Endothelial cell of hepatic sinusoid (primary cell): ENCODE results near the gene AXDND1.

Experiments
- in situ Hi-C: cut with HindIII; loops from 2 replicates; pipeline ENCODE4 v1.10.0; 2017; ENCODE audit warnings: low sequenced_read_pairs

AXDND1 gene

DNA sequence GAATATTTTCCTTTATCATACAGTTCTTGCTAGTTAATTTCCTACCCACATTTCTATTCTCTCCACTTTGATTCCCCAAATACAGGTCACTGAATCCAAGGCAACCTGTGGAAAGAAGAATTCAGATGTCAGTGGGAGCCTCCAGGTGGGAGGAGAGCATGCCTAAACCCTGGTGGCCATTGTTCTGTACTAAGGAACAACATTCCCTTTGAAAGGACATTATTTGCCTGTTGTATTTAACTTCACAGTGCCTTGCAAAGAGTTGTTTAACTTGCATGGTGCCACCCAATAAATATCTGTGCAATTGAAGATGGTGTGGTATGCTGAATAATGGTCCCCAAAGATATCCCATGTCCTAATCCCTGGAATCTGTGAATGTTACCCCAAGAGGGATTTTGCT lies 188.7 kb downstream of the AXDND1 start:
- in situ Hi-C loops: no loop called here

DNA sequence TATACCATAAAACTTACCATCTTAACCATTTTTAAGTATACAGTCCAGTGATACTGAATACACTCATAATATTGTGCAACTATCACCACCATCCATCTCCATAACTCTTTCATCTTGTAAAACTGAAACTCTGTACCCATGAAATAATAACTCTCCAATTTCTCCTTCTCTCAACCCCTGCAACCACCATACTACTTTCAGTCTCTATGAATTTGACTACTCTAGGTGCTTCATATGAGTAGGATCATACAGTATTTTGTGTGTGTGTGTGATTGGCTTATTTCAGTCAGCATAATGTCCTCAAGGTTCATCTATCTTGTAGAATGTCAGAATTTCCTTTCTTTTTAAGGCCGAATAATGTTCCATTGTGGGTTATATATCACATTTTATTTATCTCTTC lies 192.3 kb downstream of the AXDND1 start:
- in situ Hi-C loops: no loop called here

DNA sequence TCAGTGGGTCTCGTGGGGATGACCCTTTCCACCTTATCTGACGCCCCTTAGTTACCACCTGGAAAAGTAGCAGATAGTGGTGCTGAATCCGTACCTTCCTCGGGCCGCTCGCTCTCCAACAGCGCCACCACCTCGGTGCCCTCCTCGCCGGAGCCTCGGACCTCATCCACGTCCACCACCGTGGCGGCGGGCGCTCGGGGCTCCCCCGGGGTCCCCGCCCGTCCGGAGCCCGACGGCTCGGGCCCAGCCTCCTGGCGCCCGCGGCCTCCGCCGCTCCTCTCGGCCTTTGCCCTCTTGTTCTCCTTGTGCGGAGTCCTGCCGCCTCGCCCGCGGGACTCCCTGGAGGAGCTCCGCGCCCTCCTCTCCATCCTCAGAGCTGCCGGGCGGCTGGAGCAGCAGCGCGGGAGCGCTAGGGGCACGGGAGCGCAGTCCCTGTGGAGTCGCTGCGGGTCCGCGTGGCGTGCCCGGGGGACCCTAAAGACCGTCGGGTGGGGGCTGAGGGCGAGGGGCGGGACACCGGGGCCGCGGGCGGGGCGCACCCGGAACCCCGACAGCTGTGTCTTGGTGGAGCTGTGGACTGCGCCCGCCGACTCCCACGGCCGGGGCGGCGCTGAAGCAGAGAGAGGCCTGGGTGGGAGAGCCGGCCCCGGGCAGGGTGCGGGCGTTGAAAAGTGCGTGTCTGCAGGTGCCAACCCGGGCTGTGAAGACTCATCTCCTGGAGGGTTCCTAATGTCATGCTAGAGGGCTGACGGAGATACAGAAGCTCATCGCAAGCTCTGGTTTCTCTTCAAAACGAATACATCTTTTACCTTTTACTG lies 209.9 kb downstream of the AXDND1 start, which contains the start of gene NPHS2:
TSS of gene NPHS2 (minus strand) at position 452 of the 818 bp plus-strand sequence. CDS start at position 368, 84 bp downstream.
- in situ Hi-C loops: no loop called here

DNA sequence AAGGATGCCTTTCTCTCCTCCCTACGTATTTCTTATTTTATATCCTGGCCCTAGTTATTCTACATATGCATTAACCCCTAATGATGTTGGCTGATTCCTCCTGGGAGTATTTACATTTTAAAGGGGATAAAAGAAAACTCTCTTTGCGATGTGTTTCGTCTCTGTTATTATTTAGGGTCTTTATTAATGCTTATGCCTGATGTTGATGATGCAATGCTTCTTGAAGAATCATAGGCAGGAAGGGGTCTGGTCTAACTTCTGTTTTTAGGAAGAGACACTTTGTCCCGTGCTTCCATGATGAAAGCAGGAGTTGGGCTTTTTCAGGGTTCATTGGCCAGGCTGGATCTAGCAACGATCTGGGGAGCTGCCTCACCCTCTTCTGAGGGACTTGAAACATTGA lies 210.7 kb downstream of the AXDND1 start:
- in situ Hi-C loops: no loop called here

DNA sequence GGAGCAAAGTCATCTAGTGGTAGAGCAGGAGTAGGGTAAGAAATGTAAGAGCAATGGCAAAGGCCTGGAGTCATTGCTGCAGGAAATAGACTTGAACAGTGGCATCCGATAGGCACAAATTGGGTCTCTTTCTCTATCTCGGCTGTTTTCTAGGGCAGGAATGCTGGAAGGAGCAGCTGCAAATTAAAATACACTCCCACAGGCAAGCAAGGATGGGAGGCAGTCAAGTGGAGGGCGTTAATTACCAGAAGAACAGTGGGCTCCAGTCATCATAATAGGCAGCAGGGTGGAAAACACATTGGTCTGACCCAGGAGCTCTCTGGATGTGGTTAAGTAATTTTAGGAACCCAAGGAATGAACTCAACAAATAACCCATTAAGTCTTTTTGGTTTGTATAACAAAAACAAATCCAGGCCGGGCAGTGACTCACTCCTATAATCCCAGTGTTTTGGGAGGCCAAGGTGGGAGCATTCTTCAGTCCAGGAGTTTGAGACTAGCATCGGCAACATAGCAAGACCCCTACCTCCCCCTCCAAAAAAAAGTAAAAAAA lies 218.1 kb downstream of the AXDND1 start:
- in situ Hi-C loops: no loop called here

DNA sequence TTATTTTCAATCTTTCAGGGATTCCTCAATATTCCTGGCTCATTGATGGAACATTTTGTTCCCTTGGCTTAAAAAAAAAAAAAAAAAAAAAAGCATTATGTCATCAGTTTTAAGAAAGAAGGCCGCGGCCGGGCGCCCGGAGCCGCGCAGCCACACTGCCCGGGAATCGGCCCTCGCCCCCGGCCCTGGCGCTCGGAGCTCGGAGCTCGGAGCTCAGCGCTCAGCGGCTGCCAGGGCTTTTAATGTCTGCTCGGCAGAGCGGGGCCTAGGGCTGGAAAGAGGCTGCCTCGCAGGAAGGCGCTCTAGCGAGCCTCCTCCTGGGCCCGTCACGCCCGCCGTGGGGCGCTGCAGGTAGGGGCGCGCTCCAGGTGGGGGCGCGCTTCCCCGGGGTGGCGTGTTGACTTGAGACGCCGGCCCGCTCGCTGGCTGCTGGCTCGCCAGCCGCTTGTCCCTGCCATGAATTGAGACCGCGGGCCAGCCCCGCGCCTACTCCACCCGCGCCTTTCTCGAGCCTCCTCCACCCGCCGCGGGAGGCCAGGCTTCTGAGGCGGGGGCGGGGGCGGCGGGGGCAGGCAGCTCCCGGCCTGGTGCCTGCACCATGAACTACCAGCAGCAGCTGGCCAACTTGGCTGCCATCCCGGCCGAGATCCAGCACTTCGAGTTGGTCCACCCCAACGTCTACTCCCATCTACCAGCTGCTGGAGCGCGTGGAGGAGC lies 220.5 kb downstream of the AXDND1 start:
- in situ Hi-C loops: no loop called here

DNA sequence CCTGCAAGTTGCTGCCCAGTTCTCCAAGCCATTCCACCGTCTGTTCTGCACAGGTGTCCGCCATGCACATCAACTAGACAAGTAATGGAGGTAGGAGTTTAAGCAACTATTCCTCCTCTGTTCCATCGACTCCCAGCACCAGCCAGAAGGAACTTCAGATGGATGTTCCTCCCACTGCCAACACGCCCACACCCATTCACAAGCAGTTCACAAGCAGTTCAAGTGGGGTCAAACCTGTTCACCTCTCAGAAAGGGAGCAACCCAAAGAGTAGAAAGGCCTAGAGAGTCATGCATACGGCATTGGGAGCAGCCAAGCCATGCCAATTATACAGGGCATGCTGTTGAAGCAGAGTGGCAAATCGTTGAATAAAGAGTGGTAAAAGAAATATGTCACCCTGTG lies 221.6 kb downstream of the AXDND1 start:
- in situ Hi-C loops: no loop called here

DNA sequence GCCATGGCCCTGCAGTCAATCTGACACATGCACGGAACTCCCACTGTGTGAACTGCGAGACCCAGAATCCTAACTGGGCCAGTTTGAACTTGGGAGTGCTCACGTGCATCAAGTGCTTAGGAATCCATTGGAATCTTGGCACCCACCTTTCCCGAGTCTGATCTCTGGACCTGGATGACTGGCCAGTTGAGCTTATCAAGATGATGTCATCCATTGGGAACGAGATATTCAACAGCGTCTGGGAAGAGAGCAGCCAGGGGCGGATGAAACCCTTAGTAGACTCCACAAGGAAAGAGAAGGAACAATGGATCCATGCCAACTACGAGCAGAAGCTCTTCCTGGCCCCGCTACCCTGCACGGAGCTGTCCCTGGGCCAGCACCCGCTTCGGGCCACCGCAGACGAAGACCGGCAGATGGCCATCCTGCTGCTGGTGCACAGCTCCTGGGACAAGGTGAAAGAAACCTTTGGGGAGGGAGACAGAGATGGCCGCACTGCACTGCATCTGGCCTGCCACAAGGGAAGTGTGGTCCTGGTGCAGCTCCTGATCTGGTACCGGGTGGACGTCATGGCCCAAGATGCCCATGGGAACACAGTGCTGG lies 222.8 kb downstream of the AXDND1 start:
- in situ Hi-C loops: no loop called here

DNA sequence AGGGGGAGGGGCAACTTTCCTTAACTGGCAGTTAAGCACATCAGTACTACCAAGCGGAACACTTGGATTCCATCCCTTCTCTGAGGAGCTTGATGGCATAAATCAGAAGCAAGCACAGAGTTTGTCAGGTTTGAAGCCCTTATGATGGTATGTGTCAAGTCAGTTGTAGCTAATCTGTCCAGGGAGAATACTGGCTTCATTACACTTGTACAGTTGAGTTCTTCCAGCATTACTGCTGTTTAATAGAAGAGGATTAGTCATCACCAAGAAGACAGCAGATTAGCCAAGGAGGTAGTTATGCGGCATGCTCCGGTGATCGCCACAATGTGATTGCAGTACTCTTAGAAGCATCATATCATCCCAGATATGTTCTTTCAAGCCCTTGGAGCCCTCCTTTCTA lies 223.7 kb downstream of the AXDND1 start:
- in situ Hi-C loops: no loop called here

DNA sequence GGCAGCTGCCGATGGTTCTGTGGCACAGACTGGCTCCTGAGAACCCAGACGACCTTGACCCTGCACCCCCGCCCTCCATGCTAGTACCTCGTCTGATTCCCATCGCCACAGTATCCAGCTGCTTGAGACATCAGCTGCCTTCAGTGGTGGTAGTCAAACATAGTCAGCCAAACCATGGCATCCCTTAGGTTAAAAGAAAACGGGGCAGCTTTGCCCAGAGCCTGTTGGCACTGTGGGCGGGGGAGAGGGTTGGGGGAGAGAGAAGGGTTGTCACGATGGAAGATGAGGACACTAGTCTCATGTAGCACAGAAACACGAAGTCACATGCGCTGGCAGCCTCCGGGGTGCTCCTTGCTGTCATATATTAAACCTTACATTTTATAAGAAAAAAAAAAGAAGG lies 224.9 kb downstream of the AXDND1 start:
- in situ Hi-C loops: no loop called here

DNA sequence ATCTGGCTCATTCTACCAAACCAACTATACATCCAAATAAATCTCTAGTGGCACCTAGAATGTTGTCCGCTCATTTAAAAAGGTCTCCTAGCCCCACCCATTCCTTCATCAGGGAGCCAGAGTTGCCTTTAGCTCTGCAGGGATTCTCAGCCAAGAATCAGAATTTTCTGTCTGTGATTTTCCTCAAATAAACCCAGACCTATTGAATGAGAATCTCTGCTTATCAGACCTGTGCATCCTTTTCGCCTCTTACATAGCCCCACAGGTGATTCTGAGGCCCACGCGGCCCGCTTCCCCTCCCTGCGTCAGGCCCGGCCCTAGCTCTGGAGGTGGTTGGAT lies 225.5 kb downstream of the AXDND1 start:
- in situ Hi-C loops: no loop called here

DNA sequence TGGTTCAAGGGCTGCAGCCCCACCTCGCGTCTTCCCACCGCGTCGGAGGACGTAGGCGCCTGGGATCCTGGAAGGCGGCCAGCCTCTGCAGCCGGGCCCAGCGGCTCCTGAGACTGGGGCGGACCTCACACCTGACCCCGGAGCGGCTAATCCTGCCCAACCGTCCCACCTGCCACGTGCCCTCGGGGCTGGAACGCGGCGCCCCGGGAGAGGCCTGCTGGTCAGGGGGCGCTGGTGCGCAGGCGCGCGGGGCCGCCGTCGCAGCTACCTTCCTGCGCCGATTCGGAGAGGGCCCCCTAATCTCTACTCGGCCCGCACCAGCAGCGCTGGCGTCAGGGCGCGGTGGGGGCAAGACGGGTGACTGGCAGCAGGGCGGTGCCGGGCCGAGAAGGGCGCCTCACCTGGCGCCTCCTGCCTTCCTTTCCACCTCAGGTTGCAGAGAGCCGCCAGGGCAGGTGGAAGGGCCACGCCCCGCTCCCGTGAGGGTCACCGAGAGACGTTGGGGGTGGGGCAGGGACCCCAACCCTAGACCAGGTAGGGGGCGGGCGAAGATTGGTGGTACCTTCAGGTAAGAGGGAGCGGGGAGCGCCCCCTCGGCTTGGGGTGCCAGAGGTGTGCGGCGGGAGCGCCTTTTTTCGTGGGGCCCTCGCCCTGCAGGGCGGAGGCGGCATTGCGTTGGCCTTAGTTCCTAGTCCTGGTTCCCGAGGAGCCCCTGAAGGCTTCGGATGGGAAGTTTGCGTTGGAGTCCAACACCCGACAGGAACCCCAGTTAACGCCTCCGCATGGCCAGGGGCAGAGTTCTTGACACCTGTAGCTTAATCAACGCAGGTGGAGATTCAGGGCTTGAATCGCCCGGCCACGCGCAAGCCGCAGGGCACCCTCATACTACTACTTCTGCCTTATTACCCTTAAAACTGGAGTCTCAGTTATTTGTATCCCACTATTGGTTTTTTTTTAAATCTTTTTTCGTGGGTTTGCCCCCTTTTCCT lies 226.1 kb downstream of the AXDND1 start, which contains the start of gene TDRD5:
TSS of gene TDRD5 (plus strand) at position 241 of the 989 bp plus-strand sequence. CDS start 784 bp downstream, outside the sequence.
- in situ Hi-C loops: no loop called here

DNA sequence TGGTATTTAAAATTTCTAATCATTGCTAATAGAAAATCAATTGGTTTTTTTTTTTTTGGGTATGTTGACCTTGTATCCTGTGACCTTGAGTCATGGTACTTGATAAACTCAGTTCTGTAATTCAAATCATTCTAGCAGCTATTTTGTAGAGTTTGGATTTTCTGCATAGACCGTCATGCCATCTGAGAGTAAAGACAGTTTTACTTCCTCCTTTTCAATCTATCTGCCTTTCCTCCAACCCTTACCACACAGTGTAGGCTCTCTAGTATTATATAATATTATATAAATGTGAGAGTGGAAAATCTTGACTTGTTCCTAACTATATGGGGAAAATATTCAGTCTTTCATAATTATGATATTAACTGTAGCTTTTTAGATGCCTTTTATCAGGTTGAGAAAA lies 232.9 kb downstream of the AXDND1 start:
- in situ Hi-C loops: no loop called here

DNA sequence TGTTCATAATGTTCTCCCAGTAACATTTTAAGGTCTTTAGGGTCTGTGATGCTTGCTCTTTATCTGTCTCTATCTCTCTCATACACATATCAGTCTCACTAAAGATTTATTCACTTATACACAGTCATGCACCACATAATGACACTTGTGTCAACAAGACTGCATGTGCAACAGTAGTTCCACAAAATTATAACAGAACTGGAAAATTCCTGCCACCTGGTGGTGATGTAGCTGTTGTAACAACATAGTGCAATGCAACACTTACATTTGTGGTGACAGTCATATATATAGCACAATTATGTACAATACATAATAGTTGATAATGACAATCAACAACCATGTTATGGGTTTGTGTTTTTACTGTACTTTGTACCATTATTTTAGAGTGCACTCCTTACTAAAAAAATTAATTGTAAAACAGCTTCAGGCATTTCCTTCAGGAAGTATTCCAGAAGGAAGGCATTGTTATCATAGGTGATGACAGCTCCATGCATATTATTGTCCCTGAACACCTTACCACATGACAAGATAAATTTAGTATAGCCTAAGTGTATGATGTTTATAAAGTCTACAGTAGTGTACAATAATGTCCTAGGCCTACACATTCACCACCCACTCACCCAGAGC lies 234.0 kb downstream of the AXDND1 start:
- in situ Hi-C loops: no loop called here

DNA sequence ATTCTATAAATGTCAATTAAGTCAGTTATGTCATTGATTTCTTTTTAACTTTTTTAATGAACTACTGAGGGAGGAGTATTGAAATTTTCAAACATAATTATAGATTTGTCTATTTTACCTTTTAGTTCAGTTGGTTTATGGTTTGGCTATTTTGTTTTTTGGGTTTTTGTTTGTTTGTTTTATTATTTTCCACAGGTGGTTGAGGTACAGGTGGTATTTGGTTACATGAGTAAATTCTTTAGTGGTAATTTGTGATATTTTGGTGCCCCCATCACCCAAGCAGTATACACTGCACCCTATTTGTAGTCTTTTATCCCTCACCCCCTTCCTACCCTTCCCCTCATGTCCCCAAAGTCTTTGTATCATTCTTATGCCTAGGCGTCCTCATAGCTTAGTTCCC lies 235.3 kb downstream of the AXDND1 start:
- in situ Hi-C loops: no loop called here
